ENCODE results near the gene E2F1.

E2F1 gene

DNA sequence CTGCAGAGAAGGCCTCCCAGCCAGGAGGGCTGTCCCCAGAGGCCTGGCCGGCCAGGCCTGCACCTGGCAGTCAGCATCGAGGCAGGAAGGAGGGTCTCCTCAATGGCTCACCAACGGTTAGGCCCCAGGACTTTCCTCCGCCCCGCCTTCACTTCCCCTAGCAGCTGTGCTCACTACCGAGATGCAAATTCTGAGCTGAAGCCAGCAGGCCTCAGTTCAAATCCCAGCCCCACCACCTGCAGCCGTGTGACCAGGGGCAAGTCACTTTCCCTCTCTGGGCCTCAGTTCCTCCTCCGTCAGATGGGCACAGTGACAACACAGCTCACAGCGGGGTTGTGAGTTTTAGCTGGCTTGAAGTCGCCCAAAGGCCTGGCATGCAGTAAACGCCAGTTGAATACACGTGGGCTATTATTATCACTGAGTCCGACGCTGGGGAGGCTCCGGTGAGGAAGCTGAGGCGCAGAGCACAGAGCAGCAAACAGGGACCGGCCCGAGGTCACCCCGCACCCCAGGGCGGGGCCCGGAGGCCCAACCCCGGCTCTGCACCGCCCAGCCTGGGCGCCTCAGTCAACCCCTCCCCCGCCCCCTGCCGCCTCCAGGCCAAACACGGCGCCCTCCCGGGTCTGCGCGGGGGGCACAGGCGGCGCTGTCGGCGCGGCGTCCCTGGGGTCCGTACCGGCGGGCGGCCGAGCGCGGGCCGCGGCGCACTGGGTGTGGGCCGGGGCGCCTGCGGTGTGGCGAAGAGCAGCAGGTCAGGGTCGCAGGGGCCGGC lies 671 bp downstream of the E2F1 start:
- DNase-seq: peak; percentile 77

DNA sequence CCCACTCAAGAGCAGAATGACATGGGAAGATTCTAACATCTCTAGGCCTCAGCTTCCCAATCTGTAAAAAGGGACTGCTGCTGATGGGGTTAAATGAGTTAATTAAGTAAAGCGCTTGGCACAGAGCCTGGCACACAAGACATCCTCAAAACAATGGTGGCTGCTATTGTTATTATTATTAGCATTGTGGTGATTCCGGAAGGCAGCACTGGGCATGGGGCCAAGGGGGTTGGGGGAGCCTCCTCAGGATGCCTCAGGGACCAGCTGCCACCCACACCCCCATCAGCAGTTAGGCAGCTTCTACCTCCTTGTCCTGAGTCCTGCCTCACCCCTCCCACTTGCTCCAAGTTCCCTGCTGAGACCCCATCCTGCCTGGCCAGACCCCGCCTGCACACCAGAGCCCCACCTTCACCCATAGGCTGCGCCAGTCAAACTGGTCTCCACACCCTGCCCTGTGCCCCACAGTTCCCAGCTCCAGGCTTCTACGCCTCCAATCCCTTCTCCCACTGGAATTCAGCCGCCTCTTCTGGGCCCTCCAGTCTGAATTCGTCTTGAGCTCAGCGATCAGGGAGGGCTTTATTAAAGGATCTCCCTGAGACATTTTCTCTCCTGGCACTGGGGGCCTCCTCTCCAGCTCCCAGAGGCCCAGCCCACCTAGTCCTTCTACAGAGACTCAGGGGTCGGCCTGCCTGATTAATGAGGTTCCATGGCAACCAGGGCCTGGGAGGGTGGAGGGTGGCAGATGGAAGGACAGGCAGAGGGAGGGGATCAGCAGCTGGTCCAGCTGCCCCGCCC lies 1.5 kb downstream of the E2F1 start:
- no peak for DNase-seq

DNA sequence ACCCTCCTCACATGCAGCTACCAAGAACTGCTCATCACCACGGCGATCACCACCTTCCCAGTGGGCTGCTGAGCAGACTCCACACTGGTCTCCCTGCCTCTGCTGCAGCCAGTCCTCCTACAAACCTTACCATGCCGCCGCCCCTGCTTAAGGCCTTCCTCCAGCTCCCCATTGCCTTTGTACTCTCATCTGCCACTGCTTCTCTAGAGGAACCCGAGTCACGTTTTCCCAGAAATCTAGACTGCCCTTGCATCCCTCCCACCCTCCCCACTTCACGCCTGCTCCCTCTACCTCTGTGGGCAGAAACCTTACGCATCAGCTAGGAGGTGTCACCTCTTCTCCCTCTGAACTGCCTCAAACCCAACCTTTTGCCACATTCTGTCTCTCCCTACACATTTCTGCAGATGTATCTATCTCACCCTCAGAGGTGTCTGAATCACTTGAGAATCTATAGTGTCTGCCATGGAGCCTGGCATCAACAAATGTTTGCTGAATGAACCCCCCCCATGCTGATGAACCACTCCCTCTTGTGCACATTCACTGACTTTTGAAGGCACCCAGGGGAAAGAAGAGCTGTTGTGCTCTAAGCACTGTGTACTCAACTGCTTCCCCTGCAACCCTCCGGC lies 4.3 kb downstream of the E2F1 start:
- no peak for DNase-seq

DNA sequence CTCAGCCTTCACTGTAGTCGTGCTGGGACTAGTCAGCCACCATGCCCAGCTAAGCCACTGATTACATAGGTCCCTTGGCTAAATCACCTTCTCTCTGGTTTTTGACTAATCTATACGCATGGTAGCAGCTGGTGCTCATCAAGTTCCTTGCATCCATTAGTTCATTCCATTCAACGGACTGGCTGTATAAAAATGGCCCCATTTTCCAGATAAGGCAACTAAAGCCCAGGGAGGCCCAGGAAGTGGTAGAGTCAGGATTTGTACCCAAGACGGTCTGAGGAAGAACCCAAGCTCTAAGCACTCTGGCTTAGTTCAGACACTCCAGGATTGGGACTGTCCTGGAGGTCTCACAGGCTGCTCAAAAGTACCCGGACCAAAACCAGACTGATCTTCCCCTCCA lies 4.9 kb downstream of the E2F1 start:
- DNase-seq: no peak

DNA sequence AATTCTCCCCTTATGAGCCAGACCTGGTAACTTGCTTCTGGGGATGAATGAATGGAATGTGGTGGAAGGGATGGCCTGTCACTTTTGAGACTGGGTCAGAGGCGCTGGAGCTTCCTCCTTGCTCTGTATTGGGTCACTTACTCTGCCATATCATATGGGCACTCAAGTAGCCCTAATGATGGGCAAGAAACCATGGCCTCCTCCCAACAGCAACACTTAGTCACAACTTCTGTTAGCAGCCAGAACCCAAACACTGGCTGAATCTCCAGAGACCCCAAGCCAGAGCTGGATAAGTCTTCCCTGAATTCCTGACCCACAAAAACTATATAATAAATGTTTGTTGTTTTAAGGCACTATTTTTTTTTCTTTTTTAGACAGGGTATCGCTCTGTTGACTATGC lies 5.5 kb downstream of the E2F1 start:
- no peak for DNase-seq

DNA sequence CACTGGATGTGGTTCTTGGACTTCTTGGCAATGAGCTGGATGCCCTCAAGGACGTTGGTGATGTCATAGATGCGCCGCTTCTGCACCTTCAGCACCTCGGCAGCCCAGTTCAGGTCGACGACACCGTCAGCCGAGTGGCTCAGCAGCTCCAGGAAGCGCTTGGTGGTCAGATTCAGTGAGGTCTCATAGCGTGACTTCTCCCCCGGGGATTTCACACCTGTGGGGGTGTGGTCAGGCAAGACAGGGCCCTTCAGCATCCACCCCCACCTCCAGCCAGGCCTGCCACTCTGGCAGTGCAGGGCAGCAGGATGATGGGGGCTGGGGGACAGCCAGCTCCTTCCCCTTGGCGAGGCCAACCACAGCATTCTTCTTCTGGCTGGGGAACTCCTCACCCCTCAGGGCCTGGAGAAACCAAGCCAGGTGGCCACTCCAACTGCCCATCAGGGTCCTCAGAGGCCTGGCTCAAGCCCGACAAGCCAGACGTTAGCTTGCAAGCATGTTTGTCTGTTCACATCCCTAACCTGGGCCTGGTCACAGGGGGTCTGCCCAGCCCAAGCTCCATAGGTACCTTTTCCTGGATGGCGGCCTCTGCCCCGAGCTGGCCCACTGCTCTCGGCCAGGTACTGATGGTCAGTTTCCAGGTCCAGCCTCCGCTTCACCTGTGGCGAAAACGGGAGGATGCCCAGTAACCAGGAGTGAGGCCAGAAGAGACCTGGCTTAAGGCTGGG lies 6.3 kb downstream of the E2F1 start:
- no peak for DNase-seq

DNA sequence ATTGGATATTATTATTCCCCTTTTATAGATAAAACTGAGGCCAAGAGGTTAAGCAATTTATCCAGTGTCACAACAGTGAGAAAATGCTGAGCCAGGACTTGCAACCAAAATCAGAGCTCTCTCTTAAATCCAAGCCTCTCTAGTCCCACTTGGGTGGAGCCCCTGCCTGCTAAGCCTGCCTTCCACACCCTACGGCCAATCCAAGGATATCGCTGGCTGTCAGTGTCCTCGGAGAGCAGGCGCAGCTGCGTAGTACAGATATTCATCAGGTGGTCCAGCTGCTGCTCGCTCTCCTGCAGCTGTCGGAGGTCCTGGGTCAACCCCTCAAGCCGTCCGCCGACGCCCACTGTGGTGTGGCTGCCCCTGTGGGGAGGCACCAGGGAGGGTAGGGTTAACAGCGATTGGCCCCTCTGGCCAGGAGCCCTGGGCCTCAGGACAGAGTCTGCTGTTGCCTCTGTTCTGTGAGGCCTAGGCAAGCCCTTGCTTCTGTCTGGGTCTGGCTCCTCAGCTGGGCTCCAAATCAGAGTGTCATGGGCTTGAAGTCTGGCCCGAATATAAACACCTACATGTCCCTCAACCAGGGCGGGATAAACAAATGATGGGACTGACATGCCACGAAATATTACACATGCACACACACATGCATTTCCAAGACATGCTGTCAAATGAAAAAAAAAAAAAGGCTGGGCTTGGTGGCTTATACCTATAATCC lies 8.0 kb downstream of the E2F1 start:
- no peak for DNase-seq

DNA sequence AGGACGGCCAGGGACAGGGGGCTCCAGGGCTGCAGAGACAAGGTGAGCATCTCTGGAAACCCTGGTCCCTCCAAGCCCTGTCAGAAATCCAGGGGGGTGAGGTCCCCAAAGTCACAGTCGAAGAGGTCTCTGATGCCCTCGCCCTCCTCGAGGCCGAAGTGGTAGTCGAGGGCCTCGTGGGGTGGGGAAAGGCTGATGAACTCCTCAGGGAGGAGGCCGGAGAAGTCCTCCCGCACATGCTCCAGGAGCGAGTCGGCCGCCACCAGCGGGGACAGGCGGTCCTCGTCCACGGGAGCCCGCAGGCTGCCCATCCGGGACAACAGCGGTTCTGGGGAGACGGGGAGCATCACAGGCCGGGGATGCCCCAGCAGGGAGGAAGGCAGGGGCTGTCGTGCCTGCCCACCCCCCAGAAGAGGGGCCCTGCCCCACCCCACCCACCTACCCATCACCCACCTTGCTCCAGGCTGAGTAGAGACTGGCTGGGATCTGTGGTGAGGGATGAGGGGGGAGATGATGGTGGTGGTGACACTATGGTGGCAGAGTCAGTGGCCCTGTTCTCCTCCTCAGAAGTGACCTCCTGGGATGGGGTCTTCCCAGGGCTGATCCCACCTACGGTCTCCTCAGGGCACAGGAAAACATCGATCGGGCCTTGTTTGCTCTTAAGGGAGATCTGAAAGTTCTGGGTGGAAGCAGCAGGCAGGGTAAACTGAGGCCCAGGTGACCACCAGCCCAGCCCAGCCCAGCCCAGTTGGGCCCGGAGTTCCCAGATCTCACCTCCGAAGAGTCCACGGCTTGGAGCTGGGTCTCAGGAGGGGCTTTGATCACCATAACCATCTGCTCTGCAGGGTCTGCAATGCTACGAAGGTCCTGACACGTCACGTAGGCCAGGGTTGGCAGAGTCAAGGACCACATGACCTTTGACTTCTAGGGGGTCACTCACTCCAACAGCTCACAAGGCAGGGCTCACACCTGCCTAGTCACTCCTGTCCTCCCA lies 9.2 kb downstream of the E2F1 start:
- no peak for DNase-seq

DNA sequence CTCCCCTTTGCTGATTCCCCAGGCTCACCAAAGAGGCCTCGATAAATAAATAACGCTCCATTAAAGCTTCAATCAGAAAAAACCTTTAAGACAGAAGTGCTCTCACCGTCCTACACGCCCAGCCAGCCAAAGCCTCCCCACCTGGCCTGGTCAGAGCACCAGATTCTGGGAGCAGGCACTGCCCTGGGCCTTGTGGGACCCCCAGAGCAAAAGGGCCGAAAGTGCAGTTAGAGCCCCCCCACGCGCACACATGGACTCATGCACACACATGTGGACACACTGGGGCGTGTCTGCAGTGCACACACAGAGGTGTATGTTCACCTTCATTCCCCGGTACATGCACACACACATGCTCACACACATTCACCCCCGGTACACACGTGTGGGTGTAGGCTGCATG lies 10.1 kb downstream of the E2F1 start:
- no peak for DNase-seq

DNA sequence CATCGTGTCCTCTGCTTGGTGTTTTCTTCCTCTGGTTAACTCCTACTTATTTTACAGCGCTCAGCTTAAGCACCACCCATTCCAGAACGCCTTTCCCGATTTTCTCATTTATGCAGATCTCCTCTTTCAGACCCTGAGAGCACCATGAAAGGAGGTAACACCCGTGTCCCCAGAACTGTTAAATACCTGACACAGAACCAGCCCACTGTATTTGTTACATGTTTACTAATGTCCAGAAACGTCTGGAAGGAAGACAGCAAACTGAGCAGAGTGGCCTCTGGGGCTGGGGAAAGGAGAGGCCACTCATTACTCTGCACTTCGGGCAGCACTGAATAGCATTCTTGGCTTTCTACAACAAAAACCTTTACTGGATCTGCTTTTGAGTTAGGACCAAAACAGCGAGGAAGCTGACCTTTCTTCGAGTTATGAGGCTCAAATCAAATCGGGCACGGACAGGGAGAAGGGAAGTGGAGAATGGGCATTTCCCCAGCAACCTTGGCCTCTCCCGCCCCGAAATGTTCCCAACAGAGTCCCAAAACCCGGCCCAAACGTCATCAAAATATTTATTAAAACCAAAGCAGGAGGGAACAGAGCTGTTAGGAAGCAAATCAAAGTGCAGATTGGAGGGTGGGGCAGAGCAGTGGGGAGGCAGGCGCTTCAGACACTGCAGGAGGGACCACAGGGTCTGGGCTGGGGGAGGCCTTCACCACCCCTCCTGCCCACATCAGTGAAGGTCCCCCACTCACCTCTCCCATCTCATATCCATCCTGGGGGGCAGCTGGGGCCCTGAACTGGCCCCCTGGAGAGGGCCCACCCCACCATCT lies 10.8 kb downstream of the E2F1 start:
- DNase-seq: no peak

DNA sequence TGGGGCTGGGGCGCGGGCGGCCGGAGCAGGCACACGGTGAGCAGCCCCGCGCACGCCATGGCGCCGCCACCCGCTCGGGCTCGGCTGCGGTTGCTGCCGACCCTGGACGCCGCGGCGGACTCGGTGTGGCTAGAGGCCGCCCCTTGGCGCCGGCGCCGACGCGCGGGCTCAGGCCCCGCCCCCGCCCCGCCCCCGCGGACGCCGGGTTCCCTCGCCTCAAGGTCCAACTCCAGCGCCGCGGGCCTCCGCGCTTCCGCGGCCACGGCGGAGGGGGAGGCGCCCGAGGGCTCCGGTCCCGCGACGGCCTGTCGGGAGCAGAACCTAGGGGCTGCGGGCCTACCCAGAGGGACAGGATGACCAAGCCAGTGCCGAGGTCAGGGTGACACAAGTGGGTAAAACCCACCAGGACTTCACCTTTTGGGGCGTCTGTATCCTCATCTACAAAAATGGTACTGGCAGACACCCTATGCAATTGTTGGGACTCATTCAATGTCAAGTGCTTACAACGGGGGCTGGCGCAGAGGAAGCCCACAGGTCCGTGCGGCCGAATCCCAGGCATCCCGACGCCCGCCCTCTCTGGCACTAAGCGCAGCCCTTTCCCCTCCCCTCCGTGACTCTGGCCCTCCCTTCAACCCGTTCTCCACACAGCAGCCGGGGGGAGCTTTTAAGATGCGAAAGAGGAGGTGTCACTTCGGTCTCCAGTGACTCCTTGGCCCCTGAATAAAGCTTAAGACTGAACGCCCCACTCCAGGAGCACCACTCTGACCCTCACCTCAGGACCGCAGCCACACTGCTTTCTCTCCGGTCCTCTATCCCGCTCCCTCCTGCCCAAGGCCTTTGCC lies 11.7 kb downstream of the E2F1 start, which contains the start of gene NECAB3:
Gene NECAB3 (minus strand): TSS at position 135 of the 842 bp plus-strand sequence. CDS start 76 bp downstream, at position 59.
- peak; percentile 63 for DNase-seq

DNA sequence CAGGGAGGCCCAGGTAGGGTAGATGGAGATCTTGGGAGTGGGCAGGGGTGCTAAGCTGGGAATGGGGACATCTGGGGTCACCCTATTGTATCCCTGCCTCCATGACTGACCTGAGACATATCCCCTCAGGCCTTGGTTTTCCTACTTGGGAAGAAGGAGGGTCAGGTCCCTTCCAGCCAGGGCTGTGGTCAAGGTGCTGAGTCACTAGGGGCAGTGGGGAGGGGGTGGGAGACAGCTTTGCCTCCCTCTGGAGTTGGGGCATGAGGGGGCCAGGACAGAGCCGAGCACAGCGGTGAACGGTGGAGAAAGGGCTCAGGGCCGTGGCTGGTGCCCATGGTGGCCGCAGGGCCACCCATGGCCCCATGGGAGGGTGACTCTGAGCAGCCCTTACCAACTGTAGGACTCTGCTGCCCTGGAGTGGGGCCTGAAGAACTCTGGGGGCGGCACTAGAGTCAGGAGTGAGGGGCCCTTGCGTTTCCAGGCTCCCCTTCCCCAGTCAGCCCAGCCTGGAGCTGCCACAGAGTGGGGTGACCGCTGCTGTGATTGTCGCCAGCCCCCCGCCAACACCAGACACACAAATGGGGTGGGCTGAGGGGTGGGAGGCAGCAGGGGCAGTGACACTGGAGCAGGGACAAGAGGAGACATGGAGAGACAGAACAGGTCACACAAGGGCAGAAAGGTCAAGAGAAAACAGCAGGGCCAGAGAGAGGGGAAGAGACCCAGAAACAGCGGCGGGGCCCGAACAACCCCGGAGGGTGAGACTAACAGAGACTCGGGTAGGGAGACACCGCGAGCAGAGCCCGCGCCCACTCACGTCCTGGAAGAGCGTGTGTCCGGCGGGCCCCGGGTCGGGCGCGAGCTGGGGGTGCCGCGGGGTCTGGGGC lies 12.5 kb downstream of the E2F1 start:
- no peak for DNase-seq

DNA sequence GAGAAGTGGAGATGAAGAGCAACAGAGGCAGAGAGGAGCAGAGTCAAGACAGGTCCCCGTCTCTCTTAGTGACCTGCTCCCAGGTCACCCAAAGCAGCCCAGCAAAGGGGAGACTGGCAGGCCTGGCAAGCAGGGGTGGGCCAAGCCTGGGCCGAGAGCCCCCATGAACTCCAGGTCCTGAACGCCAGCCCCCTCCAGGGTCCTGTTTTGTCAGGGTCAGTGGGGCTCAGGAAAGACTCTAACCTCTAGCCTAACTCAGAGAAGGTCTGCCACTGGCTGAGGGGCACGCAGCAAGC lies 13.1 kb downstream of the E2F1 start:
- DNase-seq: no peak

DNA sequence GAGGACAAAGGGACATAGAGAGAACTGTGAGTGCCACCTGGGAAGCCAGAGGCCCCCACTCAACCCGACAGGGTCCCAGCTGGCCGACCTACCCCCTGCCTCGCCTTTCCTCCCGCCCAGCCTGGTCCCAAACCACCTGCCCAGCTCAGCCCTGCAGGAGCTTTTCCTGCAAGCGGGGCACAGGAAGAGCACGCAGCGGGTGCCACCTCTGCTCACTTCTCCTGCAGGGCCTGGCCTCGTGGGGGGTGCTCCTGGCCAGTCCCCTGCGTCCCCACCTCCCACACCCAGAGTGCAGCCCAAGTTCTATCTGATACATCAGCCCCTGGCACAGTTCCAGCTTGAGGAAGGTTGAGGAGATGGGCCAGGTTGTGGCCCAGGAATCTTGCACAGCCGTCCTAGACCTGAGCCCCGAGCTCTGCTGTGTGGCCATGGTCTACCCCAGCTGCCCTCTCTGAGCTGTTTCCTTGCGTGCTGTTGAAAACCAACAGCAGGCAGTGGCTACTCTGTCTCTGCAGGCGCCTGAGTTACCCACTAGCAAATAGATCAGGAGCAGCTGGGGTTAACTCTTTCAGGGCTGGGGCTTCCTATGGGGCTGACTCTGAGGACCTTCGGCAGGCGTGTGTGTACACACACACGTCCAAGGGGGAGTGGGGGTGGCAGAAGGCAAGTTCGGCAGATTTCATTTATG lies 13.6 kb downstream of the E2F1 start:
- no peak for DNase-seq

DNA sequence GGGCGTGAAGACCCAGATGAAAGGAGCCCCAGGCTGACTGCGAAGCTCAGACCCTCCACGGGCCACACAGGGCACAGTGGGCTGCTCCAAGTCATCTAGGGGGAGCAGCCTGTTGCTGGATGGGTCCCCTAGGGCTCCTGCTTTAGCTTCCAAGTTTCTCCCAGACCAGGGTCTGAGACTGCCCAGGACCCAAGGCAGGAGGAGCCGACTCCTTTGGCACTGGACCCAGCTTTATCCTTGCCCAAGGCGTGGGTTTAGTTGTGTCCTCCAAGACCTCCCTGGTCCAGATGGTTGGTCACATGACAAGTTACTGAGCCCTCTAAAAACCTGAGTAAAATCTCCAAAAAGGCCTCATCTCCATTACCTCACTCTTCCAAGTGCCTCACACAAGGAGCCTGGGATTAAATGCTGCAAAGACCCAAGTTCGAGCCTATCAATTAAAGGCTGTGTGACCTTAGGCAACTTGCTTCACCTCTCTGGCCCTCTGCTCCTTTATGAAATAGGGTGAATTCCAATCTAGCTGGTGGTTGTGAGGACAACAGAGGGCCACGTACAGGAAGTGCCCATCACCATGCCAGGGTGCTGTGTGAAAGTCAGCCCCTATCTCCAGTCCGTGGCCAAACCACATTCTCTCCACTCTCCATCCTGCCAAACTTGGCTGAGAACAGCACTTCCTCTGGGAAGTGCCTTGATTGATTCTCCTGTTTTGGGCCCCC lies 14.5 kb downstream of the E2F1 start:
- no peak for DNase-seq

DNA sequence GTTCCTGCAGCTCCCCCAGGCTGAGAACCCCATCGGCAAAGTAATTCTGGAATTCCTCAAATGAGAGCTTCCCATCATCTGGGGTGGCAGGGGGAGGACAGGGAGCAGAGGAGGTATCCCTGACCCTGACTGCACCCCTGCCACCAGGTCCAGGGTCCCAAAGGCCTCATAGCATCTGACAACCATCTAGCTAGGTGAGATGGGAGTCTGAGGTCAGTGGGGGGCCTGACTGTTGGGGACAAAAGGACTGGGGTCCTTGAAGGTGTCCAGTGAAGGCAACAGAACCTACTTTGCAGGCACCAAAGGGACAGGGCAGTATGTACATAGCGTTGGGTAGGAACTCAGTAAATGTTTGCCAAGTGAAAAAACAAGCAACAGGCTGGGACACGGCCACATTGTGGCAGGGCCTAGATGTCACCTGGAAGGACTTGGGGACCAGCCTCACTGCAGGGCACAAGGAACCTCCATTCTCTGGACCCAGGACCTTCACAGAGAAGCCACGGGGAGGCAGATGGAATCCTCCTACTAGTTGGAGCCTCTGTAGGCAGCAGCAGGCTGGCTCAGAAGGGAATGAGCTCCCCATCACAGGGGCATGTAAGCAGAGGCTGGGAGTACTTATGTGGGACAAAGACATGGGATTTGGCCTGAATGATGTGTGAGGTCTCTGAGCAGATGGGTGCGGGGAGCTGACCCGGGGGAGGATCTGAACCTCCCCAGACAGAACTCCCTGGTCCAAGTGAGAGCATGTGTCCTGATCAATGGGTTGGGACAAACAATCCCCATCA lies 15.3 kb downstream of the E2F1 start:
- DNase-seq: no peak
